GM12864 (cell line): ENCODE measurements around the gene EFCC1.

Source experiments
- DNase-seq: peaks from one replicate; pipeline ENCODE4 v3.0.0-alpha.2; 2011; ENCODE audit warnings: low read depth
- H3K4me3 ChIP-seq: 2 replicates; pipeline ENCODE4 v1.5.1; 2011; ENCODE audit warnings: mild to moderate bottlenecking, low read depth, low read length, control low read depth
- TF ChIP-seq, protein P1 (sequence below): IDR thresholded peaks from 2 replicates; pipeline ENCODE4 v1.5.1; 2011; ENCODE audit warnings: low read depth, mild to moderate bottlenecking, moderate library complexity, low read length, control low read depth, inconsistent platforms; ENCODE audit errors: missing control alignments

EFCC1 gene

GRCh38 chr3:128970740-128971047 lies 30.4 kb upstream of the EFCC1 start:
- no peak for DNase-seq
- H3K4me3 ChIP-seq: no peak overlapping the region
- TF ChIP-seq, protein P1, sequence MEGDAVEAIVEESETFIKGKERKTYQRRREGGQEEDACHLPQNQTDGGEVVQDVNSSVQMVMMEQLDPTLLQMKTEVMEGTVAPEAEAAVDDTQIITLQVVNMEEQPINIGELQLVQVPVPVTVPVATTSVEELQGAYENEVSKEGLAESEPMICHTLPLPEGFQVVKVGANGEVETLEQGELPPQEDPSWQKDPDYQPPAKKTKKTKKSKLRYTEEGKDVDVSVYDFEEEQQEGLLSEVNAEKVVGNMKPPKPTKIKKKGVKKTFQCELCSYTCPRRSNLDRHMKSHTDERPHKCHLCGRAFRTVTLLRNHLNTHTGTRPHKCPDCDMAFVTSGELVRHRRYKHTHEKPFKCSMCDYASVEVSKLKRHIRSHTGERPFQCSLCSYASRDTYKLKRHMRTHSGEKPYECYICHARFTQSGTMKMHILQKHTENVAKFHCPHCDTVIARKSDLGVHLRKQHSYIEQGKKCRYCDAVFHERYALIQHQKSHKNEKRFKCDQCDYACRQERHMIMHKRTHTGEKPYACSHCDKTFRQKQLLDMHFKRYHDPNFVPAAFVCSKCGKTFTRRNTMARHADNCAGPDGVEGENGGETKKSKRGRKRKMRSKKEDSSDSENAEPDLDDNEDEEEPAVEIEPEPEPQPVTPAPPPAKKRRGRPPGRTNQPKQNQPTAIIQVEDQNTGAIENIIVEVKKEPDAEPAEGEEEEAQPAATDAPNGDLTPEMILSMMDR: no peak

- no peak for DNase-seq
- H3K4me3 ChIP-seq: no peak overlapping the region
Observed at GRCh38 chr3:128971421-128972100, 29.5 kb upstream of the EFCC1 start.

GRCh38 chr3:128973988-128974564 lies 27.0 kb upstream of the EFCC1 start:
- DNase-seq: no peak
- TF ChIP-seq, protein P1: no peak
- H3K4me3 ChIP-seq: no peak overlapping the region

More at GRCh38 chr3:128971421-128972100, 29.5 kb upstream of the EFCC1 start:
- TF ChIP-seq, protein P1: no peak

GRCh38 chr3:128975276-128975675 lies 25.8 kb upstream of the EFCC1 start:
- no peak for DNase-seq
- no peak overlapping the region for H3K4me3 ChIP-seq
- TF ChIP-seq, protein P1: no peak

DNA sequence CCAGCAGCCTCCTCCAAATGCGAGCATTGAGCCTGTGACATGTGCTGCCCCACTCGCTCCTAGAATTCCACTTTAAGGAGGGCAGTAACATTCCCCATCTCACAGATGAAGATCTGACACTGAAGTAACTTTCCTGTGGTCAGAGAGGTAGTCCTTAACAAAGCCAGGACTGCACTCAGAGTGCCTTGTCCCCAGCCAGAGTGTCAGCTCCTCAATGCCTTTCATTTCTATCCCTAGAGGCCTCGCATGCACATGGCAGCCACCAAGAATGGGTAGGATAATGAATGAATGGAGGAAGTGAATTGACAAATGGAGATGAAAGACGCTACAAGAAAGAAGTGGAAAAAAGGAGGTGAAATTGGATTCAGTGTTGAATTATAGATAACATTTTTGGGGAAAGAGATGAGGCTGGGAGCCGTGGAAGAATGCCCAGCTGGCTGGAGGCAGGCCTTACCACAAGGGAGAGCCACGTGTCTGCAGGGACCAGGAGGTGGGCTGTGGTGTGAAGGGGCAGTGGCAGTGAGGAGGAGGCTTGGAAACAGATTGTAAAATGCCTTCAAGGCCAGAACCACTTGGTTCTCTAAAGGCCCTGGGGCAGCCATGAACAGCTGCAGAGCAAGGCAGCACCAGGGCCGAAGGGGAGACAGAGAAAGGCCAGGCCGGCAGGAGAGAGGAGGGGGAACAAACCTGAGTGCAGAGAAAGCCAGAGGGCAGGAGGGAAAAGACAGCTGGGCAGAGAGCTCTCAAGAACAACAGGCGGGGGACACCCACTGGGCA lies 17.6 kb upstream of the EFCC1 start:
- no peak overlapping the region for H3K4me3 ChIP-seq
- TF ChIP-seq, protein P1: no peak
- no peak for DNase-seq

DNA sequence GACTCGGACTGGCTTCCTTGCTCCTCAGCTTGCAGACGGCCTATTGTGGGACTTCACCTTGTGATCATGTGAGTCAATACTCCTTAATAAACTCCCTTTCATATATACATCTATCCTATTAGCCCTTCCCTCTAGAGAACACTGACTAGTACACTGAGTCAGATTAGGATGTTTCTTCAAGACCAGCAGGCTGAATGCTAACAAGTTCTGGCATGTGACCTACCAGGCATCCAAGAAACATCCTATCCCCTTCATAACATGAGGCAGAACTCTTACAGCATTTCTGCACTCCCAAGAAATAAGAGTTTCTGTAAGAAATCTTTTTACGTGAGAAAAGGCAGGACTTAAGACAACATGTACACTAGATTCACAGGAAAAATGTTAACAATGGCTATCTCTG lies 16.5 kb upstream of the EFCC1 start:
- no peak overlapping the region for H3K4me3 ChIP-seq
- no peak for DNase-seq
- TF ChIP-seq, protein P1: no peak
